ENCODE data around the gene CDKL1.

- TF ChIP-seq TCF12 (IDR thresholded peaks at IDR 0.05; ENCODE audit: low read depth) (no peak), TAF1 (IDR thresholded peaks at IDR 0.05; ENCODE audit: low read depth) (no peak)
Measured at GRCh38 chr14:50319721-50320120, 77.0 kb downstream of the CDKL1 start.
